ENCODE measurements around the gene KCNAB3. TPM values are rescaled to one million over a fixed set of nuclear protein-coding genes. Genes with fewer than 3 reads are reported as not detected.

Gene KCNAB3
- total RNA-seq, 1 donor = 1.3 TPM

- no peak for TF ChIP-seq CTCF (IDR thresholded peaks at IDR 0.05; ENCODE audit: insufficient read depth, low read length)
- no peak overlapping the region for H3K4me3 ChIP-seq (ENCODE audit: low read depth, low read length)
- no peak for DNase-seq (ENCODE audit: low read depth)
Measured at GRCh38 chr17:7909089-7909488, 20.6 kb downstream of the KCNAB3 start.

GRCh38 chr17:7903154-7904103 lies 26.2 kb downstream of the KCNAB3 start:
- no peak for TF ChIP-seq CTCF (IDR thresholded peaks at IDR 0.05; ENCODE audit: insufficient read depth, low read length)
- H3K4me3 ChIP-seq (ENCODE audit: low read depth, low read length) = no peak overlapping the region
- DNase-seq (ENCODE audit: low read depth) = no peak

GRCh38 chr17:7897773-7898172 lies 31.9 kb downstream of the KCNAB3 start:
- TF ChIP-seq CTCF (IDR thresholded peaks at IDR 0.05; ENCODE audit: insufficient read depth, low read length) = peak; percentile 62
- H3K4me3 ChIP-seq (ENCODE audit: low read depth, low read length) = no peak overlapping the region
- peak; percentile 75 for DNase-seq (ENCODE audit: low read depth)

- H3K4me3 ChIP-seq (ENCODE audit: low read depth, low read length) = no peak overlapping the region
- no peak for TF ChIP-seq CTCF (IDR thresholded peaks at IDR 0.05; ENCODE audit: insufficient read depth, low read length)
- no peak for DNase-seq (ENCODE audit: low read depth)
Measured at GRCh38 chr17:7897090-7897489, 32.6 kb downstream of the KCNAB3 start.

DNA sequence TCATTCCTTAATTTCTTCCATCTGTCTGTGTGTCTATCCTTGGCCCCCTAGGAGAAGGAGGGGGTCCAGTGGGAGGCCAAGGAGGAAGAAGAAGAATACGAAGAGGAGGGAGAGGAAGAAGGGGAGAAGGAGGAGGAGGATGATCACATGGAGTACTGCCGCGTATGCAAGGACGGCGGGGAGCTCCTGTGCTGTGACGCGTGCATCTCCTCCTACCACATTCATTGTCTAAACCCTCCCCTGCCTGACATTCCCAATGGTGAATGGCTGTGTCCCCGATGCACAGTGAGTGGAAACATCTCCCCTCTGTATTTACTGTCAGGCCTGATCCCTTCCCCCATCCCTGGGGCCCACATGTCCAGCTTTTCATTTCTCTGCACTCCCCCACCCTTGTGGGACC lies 34.8 kb downstream of the KCNAB3 start:
- no peak for TF ChIP-seq CTCF (IDR thresholded peaks at IDR 0.05; ENCODE audit: insufficient read depth, low read length)
- H3K4me3 ChIP-seq (ENCODE audit: low read depth, low read length) = no peak overlapping the region
- DNase-seq (ENCODE audit: low read depth) = no peak

DNA sequence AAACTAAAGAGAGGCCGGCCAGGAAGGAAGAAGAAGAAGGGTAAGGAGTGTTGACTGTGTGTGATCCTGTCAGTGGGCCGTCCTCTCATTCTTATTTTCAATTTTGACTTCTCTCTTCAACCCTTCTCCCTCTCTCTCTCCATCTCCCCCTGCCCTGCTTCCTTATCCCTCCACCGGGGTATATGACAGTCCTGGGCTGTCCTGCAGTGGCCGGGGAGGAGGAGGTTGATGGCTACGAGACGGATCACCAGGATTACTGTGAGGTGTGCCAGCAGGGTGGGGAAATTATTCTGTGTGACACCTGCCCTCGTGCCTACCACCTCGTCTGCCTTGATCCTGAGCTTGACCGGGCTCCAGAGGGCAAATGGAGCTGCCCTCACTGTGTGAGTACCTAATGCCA lies 35.4 kb downstream of the KCNAB3 start:
- no peak for DNase-seq (ENCODE audit: low read depth)
- H3K4me3 ChIP-seq (ENCODE audit: low read depth, low read length) = no peak overlapping the region
- no peak for TF ChIP-seq CTCF (IDR thresholded peaks at IDR 0.05; ENCODE audit: insufficient read depth, low read length)

All from fibroblast of the aortic adventitia (primary cell).